ENCODE measurements around the gene FYN.

The FYN gene

DNA sequence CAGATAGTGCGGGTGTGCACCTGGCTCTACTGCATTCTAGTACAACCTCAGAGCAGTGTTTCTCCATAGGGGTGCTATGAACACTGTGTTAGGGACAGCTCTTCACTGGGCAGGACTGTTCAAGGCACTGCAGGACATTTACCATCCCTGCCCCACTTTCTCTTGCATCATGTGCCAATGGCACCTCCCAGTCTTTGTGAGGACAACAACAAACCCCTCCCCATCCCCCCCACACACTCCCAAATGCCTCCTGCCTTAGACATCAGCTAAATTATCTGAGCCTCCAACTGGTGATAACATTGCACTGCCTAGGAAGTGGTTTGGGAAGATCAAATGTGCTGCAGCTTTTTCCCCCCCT lies 98.9 kb downstream of the FYN start:
- Histone ChIP-seq H3K4me1 (ENCODE audit: control extremely low read depth in 1 of 4, control insufficient read depth in 4 of 4, insufficient read depth in 4 of 4, low read length in 3 of 4) (no peaks in the 10 kb centered on the region), H3K27ac (ENCODE audit: insufficient read depth in 1 of 2, low read depth in 1 of 2, low read length in 2 of 2, poor library complexity in 1 of 2, severe bottlenecking in 2 of 2) (no peak overlapping the region), H3K4me3 (ENCODE audit: control insufficient read depth in 1 of 7, extremely low read depth in 1 of 7, insufficient read depth in 4 of 7, low read depth in 2 of 7, low read length in 6 of 7) (no peak overlapping the region), H3K36me3 (ENCODE audit: control insufficient read depth in 4 of 4, insufficient read depth in 4 of 4, low read length in 3 of 4) (peaks cover 0 to 6% (median 1%) of the 10 kb centered on the region in 4 experiments), H3K9me3 (ENCODE audit: control extremely low read depth in 1 of 5, control insufficient read depth in 4 of 5, insufficient read depth in 2 of 5, low read depth in 1 of 5, low read length in 4 of 5) (no peaks in the 10 kb centered on the region), H3K27me3 (replicated peaks in 2 of 5; ENCODE audit: control insufficient read depth in 4 of 5, insufficient read depth in 5 of 5, low read length in 4 of 5) (no peaks in the 10 kb centered on the region)
- 100% methylated on average over 1 of the region's 1 CpG for WGBS (ENCODE audit: insufficient coverage)
- ChIA-PET CTCF (interaction anchor here (1.7 kb wide), 1 partner anchor 10 kb away, joined by 4 read pairs; no protein-coding TSS in a partner anchor), POLR2A (no interaction called here)
- DNase-seq: no peak

GRCh38 chr6:111773501-111774345 lies 99.5 kb downstream of the FYN start:
- CTCF ChIA-PET: interaction anchor here (1.7 kb wide), 1 partner anchor 10 kb away, joined by 4 read pairs; no protein-coding TSS in a partner anchor
- no peak overlapping the region for H3K27ac ChIP-seq (ENCODE audit: insufficient read depth in 1 of 2, low read depth in 1 of 2, low read length in 2 of 2, poor library complexity in 1 of 2, severe bottlenecking in 2 of 2)

GRCh38 chr6:111772381-111772780 lies 100.9 kb downstream of the FYN start:
- peaks cover 0 to 3% (median under 1%) of the 10 kb centered on the region in 4 experiments for H3K36me3 ChIP-seq (ENCODE audit: control insufficient read depth in 4 of 4, insufficient read depth in 4 of 4, low read length in 3 of 4)
- CTCF ChIA-PET: no interaction called here
- no peaks in the 10 kb centered on the region for H3K9me3 ChIP-seq (ENCODE audit: control extremely low read depth in 1 of 5, control insufficient read depth in 4 of 5, insufficient read depth in 2 of 5, low read depth in 1 of 5, low read length in 4 of 5)
- DNase-seq: no peak
- POLR2A ChIA-PET: no interaction called here
- no peaks in the 10 kb centered on the region for H3K4me1 ChIP-seq (ENCODE audit: control extremely low read depth in 1 of 4, control insufficient read depth in 4 of 4, insufficient read depth in 4 of 4, low read length in 3 of 4)
- WGBS (ENCODE audit: insufficient coverage): no CpG with 5 or more reads among the region's 1 CpG
- H3K27ac ChIP-seq (ENCODE audit: insufficient read depth in 1 of 2, low read depth in 1 of 2, low read length in 2 of 2, poor library complexity in 1 of 2, severe bottlenecking in 2 of 2): no peak overlapping the region
- no peak overlapping the region for H3K4me3 ChIP-seq (ENCODE audit: control insufficient read depth in 1 of 7, extremely low read depth in 1 of 7, insufficient read depth in 4 of 7, low read depth in 2 of 7, low read length in 6 of 7)
- no peaks in the 10 kb centered on the region for H3K27me3 ChIP-seq (replicated peaks in 2 of 5; ENCODE audit: control insufficient read depth in 4 of 5, insufficient read depth in 5 of 5, low read length in 4 of 5)

More at GRCh38 chr6:111773501-111774345, 99.5 kb downstream of the FYN start:
- DNase-seq: no peak
- Histone ChIP-seq H3K9me3 (ENCODE audit: control extremely low read depth in 1 of 5, control insufficient read depth in 4 of 5, insufficient read depth in 2 of 5, low read depth in 1 of 5, low read length in 4 of 5) (no peaks in the 10 kb centered on the region), H3K4me3 (ENCODE audit: control insufficient read depth in 1 of 7, extremely low read depth in 1 of 7, insufficient read depth in 4 of 7, low read depth in 2 of 7, low read length in 6 of 7) (no peak overlapping the region), H3K27me3 (replicated peaks in 2 of 5; ENCODE audit: control insufficient read depth in 4 of 5, insufficient read depth in 5 of 5, low read length in 4 of 5) (no peaks in the 10 kb centered on the region), H3K4me1 (ENCODE audit: control extremely low read depth in 1 of 4, control insufficient read depth in 4 of 4, insufficient read depth in 4 of 4, low read length in 3 of 4) (no peaks in the 10 kb centered on the region), H3K36me3 (ENCODE audit: control insufficient read depth in 4 of 4, insufficient read depth in 4 of 4, low read length in 3 of 4) (peaks cover 0 to 6% (median 1%) of the 10 kb centered on the region in 4 experiments)
- WGBS (ENCODE audit: insufficient coverage): 100% methylated on average over 3 of the region's 7 CpGs
- POLR2A ChIA-PET: no interaction called here

DNA sequence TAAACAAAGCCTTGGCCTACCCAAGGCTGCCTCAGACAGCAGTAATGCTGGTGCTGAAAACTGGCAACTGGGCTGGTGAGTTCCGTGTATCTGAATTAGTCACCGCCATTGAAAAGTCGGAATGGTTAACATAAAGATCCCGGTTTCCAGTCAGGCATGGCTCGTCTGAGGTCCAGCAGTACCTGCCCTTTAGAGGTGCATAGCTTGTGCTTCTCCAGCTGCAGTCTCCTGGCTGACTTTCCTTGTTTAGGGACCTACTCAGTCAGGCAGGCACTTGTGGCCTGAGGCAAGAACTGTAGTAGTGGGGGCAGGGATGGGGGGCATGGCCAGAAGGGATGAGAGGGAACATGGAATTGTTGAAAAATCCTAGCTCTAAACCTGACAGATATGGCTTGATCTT lies 101.6 kb downstream of the FYN start:
- no peak for DNase-seq
- Histone ChIP-seq H3K36me3 (ENCODE audit: control insufficient read depth in 4 of 4, insufficient read depth in 4 of 4, low read length in 3 of 4) (peaks cover 0 to 3% (median under 1%) of the 10 kb centered on the region in 4 experiments), H3K4me1 (ENCODE audit: control extremely low read depth in 1 of 4, control insufficient read depth in 4 of 4, insufficient read depth in 4 of 4, low read length in 3 of 4) (no peaks in the 10 kb centered on the region), H3K9me3 (ENCODE audit: control extremely low read depth in 1 of 5, control insufficient read depth in 4 of 5, insufficient read depth in 2 of 5, low read depth in 1 of 5, low read length in 4 of 5) (no peaks in the 10 kb centered on the region), H3K27ac (ENCODE audit: insufficient read depth in 1 of 2, low read depth in 1 of 2, low read length in 2 of 2, poor library complexity in 1 of 2, severe bottlenecking in 2 of 2) (no peak overlapping the region), H3K27me3 (replicated peaks in 2 of 5; ENCODE audit: control insufficient read depth in 4 of 5, insufficient read depth in 5 of 5, low read length in 4 of 5) (no peaks in the 10 kb centered on the region), H3K4me3 (ENCODE audit: control insufficient read depth in 1 of 7, extremely low read depth in 1 of 7, insufficient read depth in 4 of 7, low read depth in 2 of 7, low read length in 6 of 7) (no peak overlapping the region)
- ChIA-PET POLR2A (no interaction called here), CTCF (no interaction called here)
- WGBS (ENCODE audit: insufficient coverage): 100% methylated on average over 5 of the region's 5 CpGs

DNA sequence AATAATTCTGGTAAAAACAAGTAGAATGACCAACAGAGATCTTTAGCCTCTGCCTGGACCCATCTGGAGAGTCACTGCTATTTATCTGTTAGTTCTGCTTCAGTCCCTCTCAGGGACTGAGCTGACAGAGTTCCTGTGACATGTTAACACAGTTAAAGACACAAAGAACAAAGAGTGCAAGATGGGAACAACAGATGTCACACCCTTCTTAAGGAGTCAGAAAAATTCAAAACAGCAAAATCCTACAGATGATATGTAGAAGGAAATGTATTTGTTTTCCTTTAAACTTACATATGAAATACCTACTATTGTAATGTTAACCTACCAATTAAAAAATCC lies 102.2 kb downstream of the FYN start:
- no peaks in the 10 kb centered on the region for H3K27me3 ChIP-seq (replicated peaks in 2 of 5; ENCODE audit: control insufficient read depth in 4 of 5, insufficient read depth in 5 of 5, low read length in 4 of 5)
- DNase-seq: no peak
- no peak overlapping the region for H3K4me3 ChIP-seq (ENCODE audit: control insufficient read depth in 1 of 7, extremely low read depth in 1 of 7, insufficient read depth in 4 of 7, low read depth in 2 of 7, low read length in 6 of 7)
- H3K4me1 ChIP-seq (ENCODE audit: control extremely low read depth in 1 of 4, control insufficient read depth in 4 of 4, insufficient read depth in 4 of 4, low read length in 3 of 4): peaks cover 0 to 4% (median 0%) of the 10 kb centered on the region in 4 experiments
- POLR2A ChIA-PET: no interaction called here
- H3K27ac ChIP-seq (ENCODE audit: insufficient read depth in 1 of 2, low read depth in 1 of 2, low read length in 2 of 2, poor library complexity in 1 of 2, severe bottlenecking in 2 of 2): no peak overlapping the region
- CTCF ChIA-PET: interaction anchor here (0.9 to 1.3 kb wide), 3 partner anchors 9 to 12 kb away, joined by 3 to 4 read pairs (median 3); no protein-coding TSS in a partner anchor
- H3K36me3 ChIP-seq (ENCODE audit: control insufficient read depth in 4 of 4, insufficient read depth in 4 of 4, low read length in 3 of 4): peaks cover 0 to 3% (median under 1%) of the 10 kb centered on the region in 4 experiments
- H3K9me3 ChIP-seq (ENCODE audit: control extremely low read depth in 1 of 5, control insufficient read depth in 4 of 5, insufficient read depth in 2 of 5, low read depth in 1 of 5, low read length in 4 of 5): no peaks in the 10 kb centered on the region

GRCh38 chr6:111770263-111771093 lies 102.8 kb downstream of the FYN start:
- WGBS (ENCODE audit: insufficient coverage): 98% methylated on average over 5 of the region's 6 CpGs
- H3K9me3 ChIP-seq (ENCODE audit: control extremely low read depth in 1 of 5, control insufficient read depth in 4 of 5, insufficient read depth in 2 of 5, low read depth in 1 of 5, low read length in 4 of 5): no peaks in the 10 kb centered on the region

More at GRCh38 chr6:111770263-111771093, 102.8 kb downstream of the FYN start:
- ChIA-PET CTCF (interaction anchor here (0.9 to 1.3 kb wide), 3 partner anchors 8 to 13 kb away, joined by 3 to 4 read pairs (median 3); no protein-coding TSS in a partner anchor), POLR2A (no interaction called here)
- H3K4me3 ChIP-seq (ENCODE audit: control insufficient read depth in 1 of 7, extremely low read depth in 1 of 7, insufficient read depth in 4 of 7, low read depth in 2 of 7, low read length in 6 of 7): no peak overlapping the region
- H3K4me1 ChIP-seq (ENCODE audit: control extremely low read depth in 1 of 4, control insufficient read depth in 4 of 4, insufficient read depth in 4 of 4, low read length in 3 of 4): peaks cover 0 to 7% (median 0%) of the 10 kb centered on the region in 4 experiments
- no peak for DNase-seq
- no peaks in the 10 kb centered on the region for H3K27me3 ChIP-seq (replicated peaks in 2 of 5; ENCODE audit: control insufficient read depth in 4 of 5, insufficient read depth in 5 of 5, low read length in 4 of 5)
- peaks cover 0 to 3% (median 0%) of the 10 kb centered on the region in 4 experiments for H3K36me3 ChIP-seq (ENCODE audit: control insufficient read depth in 4 of 4, insufficient read depth in 4 of 4, low read length in 3 of 4)
- H3K27ac ChIP-seq (ENCODE audit: insufficient read depth in 1 of 2, low read depth in 1 of 2, low read length in 2 of 2, poor library complexity in 1 of 2, severe bottlenecking in 2 of 2): no peak overlapping the region

Data from common myeloid progenitor, CD34-positive (primary cell).